GM10248 (cell line): ENCODE results near the gene ABCG2.
"Not testable (repeated sequence)": the region's sequence is repeated elsewhere in the genome, so short reads cannot be mapped to it uniquely, and the experiment has no call there.

Experiments
- CTCF ChIA-PET: fragments of 300-600 bp; sonication (Branson Sonifier 250); formaldehyde crosslinking; extraction: SDS; loops from one replicate; lab custom pipeline; 2021; ENCODE audit warnings: antibody characterized with exemption; lab: Yijun Ruan, JAX
- POLR2A ChIA-PET: fragments of 350-650 bp; sonication (Branson Sonifier 250); formaldehyde crosslinking; extraction: SDS; loops from one replicate; lab custom pipeline; 2020; ENCODE audit warnings: antibody characterized with exemption; lab: Yijun Ruan, JAX
- DNase-seq: peaks from one replicate; pipeline ENCODE4 v3.0.0; 2012; ENCODE audit errors: extremely low spot score
- CTCF ChIP-seq: IDR thresholded peaks from 2 replicates; pipeline ENCODE4 v1.5.1; 2012; ENCODE audit warnings: mild to moderate bottlenecking, low read depth; ENCODE audit errors: extremely low read depth, missing control alignments, control extremely low read depth

ABCG2 gene

GRCh38 chr4:88162626-88163025 is 4.2 kb upstream of the ABCG2 start:
- ChIA-PET CTCF (interaction anchor here (1.3 kb wide), 1 partner anchor 26 kb away, joined by 3 read pairs; no protein-coding TSS in a partner anchor), POLR2A (no interaction called here)
- DNase-seq: no peak
- no peak for TF ChIP-seq CTCF

- DNase-seq: no peak
- ChIA-PET POLR2A (no interaction called here), CTCF (no interaction called here)
- no peak for TF ChIP-seq CTCF
Measured at GRCh38 chr4:88159229-88159725, 838 bp upstream of the ABCG2 start.

- peak; percentile 20 for DNase-seq
- no peak for TF ChIP-seq CTCF
- POLR2A ChIA-PET: no interaction called here
- CTCF ChIA-PET: no interaction called here
Measured at GRCh38 chr4:88158038-88158488, 376 bp downstream of the ABCG2 start.

- CTCF ChIA-PET, POLR2A ChIA-PET, DNase-seq: not testable (repeated sequence)
Measured at GRCh38 chr4:88152331-88152730, 6.1 kb downstream of the ABCG2 start.

GRCh38 chr4:88148560-88148959 is 9.9 kb downstream of the ABCG2 start:
- no peak for TF ChIP-seq CTCF
- ChIA-PET CTCF (no interaction called here), POLR2A (no interaction called here)
- DNase-seq: no peak

- POLR2A ChIA-PET: no interaction called here
- TF ChIP-seq CTCF: no peak
- no peak for DNase-seq
- CTCF ChIA-PET: no interaction called here
Measured at GRCh38 chr4:88147799-88148217, 10.6 kb downstream of the ABCG2 start.

GRCh38 chr4:88146891-88147290 is 11.5 kb downstream of the ABCG2 start:
- ChIA-PET POLR2A (no interaction called here), CTCF (no interaction called here)
- no peak for TF ChIP-seq CTCF
- no peak for DNase-seq
